WTC11 (cell line): ENCODE data around the gene KRT34. TPM values are rescaled to one million over a fixed set of nuclear protein-coding genes. Genes with fewer than 3 reads are reported as not detected.
"Not testable (repeated sequence)": the region's sequence is repeated elsewhere in the genome, so short reads cannot be mapped to it uniquely, and the experiment has no call there.

Experiments
- ATAC-seq: fragments of 200-7000 bp; cut with Tn5 transposase; 2 replicates; pipeline ENCODE4 v1.10.0; 2021; ENCODE audit warnings: mild to moderate bottlenecking, moderate library complexity
- Bru-seq: library from RNA; stranded (reverse); fragments of 400-500 nt; gene quantifications from one replicate; lab custom pipeline; 2021; lab: Mats Ljungman, UMichigan
- CTCF ChIA-PET: fragments of 300-600 bp; sonication (Branson Sonifier 250); formaldehyde crosslinking; loops from one replicate; lab custom pipeline; 2021; ENCODE audit warnings: antibody characterized with exemption; lab: Charles Lee
- POLR2A ChIA-PET: fragments of 350-600 bp; sonication (Branson Sonifier 250); formaldehyde crosslinking; loops from one replicate; lab custom pipeline; 2021; ENCODE audit warnings: antibody characterized with exemption; lab: Charles Lee
- DNase-seq: peaks from one replicate; pipeline ENCODE4 v3.0.0; 2021; ENCODE audit warnings: low spot score
- H3K27ac Mint-ChIP-seq: 2 replicates; pipeline ENCODE4 v1.8.0; 2021; ENCODE audit warnings: mixed read lengths
- H3K27me3 Mint-ChIP-seq: 2 replicates; pipeline ENCODE4 v1.8.0; 2021; ENCODE audit warnings: low read depth, mild to moderate bottlenecking, moderate library complexity, mixed read lengths
- H3K36me3 Mint-ChIP-seq: 2 replicates; pipeline ENCODE4 v1.8.0; 2021; ENCODE audit warnings: mixed read lengths
- H3K4me1 Mint-ChIP-seq: 2 replicates; pipeline ENCODE4 v1.8.0; 2022; ENCODE audit warnings: mixed read lengths
- H3K4me3 Mint-ChIP-seq: 2 replicates; pipeline ENCODE4 v1.8.0; 2021; ENCODE audit warnings: mild to moderate bottlenecking, moderate library complexity, mixed read lengths
- H3K9me3 Mint-ChIP-seq: 2 replicates; pipeline ENCODE4 v1.8.0; 2021; ENCODE audit warnings: mixed read lengths
- CBFB ChIP-seq: sonication (generic); formaldehyde crosslinking; IDR thresholded peaks from 2 replicates; pipeline ENCODE4 v1.8.1; 2022; ENCODE audit warnings: mild to moderate bottlenecking, low read depth, missing genetic modification reagents
- CREB1 ChIP-seq: sonication (generic); formaldehyde crosslinking; IDR thresholded peaks from 2 replicates; pipeline ENCODE4 v1.8.0; 2023; ENCODE audit warnings: mild to moderate bottlenecking, missing genetic modification reagents
- ELF4 ChIP-seq: sonication (generic); formaldehyde crosslinking; IDR thresholded peaks from 2 replicates; pipeline ENCODE4 v1.8.1; 2022; ENCODE audit warnings: low read depth, mild to moderate bottlenecking, moderate library complexity, missing genetic modification reagents
- IRF2 ChIP-seq: sonication (generic); formaldehyde crosslinking; IDR thresholded peaks from 2 replicates; pipeline ENCODE4 v1.8.0; 2022; ENCODE audit warnings: low read depth, missing genetic modification reagents, borderline replicate concordance
- MYBL2 ChIP-seq: sonication (generic); formaldehyde crosslinking; IDR thresholded peaks from 2 replicates; pipeline ENCODE4 v1.8.1; 2023; ENCODE audit warnings: mild to moderate bottlenecking, moderate library complexity, missing genetic modification reagents
- NR3C1 ChIP-seq: sonication (generic); formaldehyde crosslinking; conservative IDR thresholded peaks from 2 replicates; pipeline ENCODE4 v1.8.1; 2023; ENCODE audit warnings: low read depth, mild to moderate bottlenecking, missing genetic modification reagents
- TP53 ChIP-seq: sonication (generic); formaldehyde crosslinking; IDR thresholded peaks from 2 replicates; pipeline ENCODE4 v1.8.1; 2023; ENCODE audit warnings: mild to moderate bottlenecking, missing genetic modification reagents
- ZNF232 ChIP-seq: sonication (generic); formaldehyde crosslinking; IDR thresholded peaks from 2 replicates; pipeline ENCODE4 v1.8.0; 2022; ENCODE audit warnings: mild to moderate bottlenecking, missing genetic modification reagents
- long read RNA-seq, 3 experiments: library from RNA in 1 of 3; library from capped mRNA in 1 of 3; library from polyadenylated mRNA in 1 of 3; unstranded in 2 of 3; stranded (forward) in 1 of 3; transcript quantifications; one replicate each; pipeline ENCODE4 v2.0.0, GENCODE V29; 2021
- total RNA-seq: library from RNA; stranded (reverse); gene quantifications from 3 replicates; pipeline ENCODE4 v1.2.3, GENCODE V29; 2021
- TF ChIP-seq, protein P1 (sequence below): sonication (generic); formaldehyde crosslinking; IDR thresholded peaks from 2 replicates; pipeline ENCODE4 v1.8.1; 2023; ENCODE audit warnings: mild to moderate bottlenecking, missing genetic modification reagents
- TF ChIP-seq, protein P2 (sequence below): sonication (generic); formaldehyde crosslinking; IDR thresholded peaks from 2 replicates; pipeline ENCODE4 v1.8.1; 2023; ENCODE audit warnings: mild to moderate bottlenecking, missing genetic modification reagents, moderate library complexity
- TF ChIP-seq, protein P3 (sequence below): fragments of 200-600 bp; IDR thresholded peaks from 2 replicates; pipeline ENCODE4 v1.8.0; 2022; ENCODE audit warnings: antibody characterized with exemption
- TF ChIP-seq, protein P4 (sequence below): fragments of 250-450 bp; sonication (Bioruptor Pico); IDR thresholded peaks from 2 replicates; pipeline ENCODE4 v1.9.0; 2021; ENCODE audit warnings: mild to moderate bottlenecking
- TF ChIP-seq, protein P5 (sequence below): sonication (generic); formaldehyde crosslinking; IDR thresholded peaks from 2 replicates; pipeline ENCODE4 v1.8.1; 2022; ENCODE audit warnings: low read depth, mild to moderate bottlenecking, moderate library complexity, missing genetic modification reagents, borderline replicate concordance
- TF ChIP-seq, protein P6 (sequence below): sonication (generic); formaldehyde crosslinking; IDR thresholded peaks from 2 replicates; pipeline ENCODE4 v1.8.0; 2023; ENCODE audit warnings: missing genetic modification reagents, mild to moderate bottlenecking, borderline replicate concordance
- TF ChIP-seq, protein P7 (sequence below): sonication (generic); formaldehyde crosslinking; IDR thresholded peaks from 2 replicates; pipeline ENCODE4 v1.8.0; 2023; ENCODE audit warnings: mild to moderate bottlenecking, missing genetic modification reagents

KRT34 gene
- total RNA-seq (not detected in 3 replicates), Bru-seq, nascent RNA (not detected)
- long read RNA-seq, experiment 1 = 0 reads
- long read RNA-seq, experiment 2 = 0 reads
- long read RNA-seq, experiment 3 = 0 reads

DNA sequence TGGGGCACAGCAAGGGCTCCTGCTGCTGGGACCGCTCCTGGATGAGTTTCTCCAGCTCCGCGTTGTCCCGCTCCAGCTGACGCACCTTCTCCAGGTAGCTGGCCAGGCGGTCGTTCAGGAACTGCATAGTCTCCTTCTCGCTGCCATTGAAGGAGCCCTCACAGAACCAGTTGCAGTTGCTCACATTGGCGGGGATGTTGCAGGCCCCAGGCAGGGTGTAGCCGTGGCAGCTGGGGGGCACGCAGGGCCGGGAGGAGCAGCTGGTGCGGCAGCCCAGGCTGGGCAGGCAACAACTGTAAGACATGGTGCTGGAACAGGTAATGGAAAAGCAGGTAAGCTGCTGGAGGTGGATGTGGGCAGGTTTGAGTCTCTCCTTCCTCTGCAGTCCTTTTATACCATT is at the start of gene KRT34:
KRT34 (minus strand) TSS at position 364 of the 400 bp plus-strand sequence; CDS start at position 304, 60 bp downstream.
- POLR2A ChIA-PET, H3K4me3 Mint-ChIP-seq, DNase-seq, H3K36me3 Mint-ChIP-seq, H3K27ac Mint-ChIP-seq, ATAC-seq, H3K27me3 Mint-ChIP-seq: not testable (repeated sequence)
- Mint-ChIP-seq H3K4me1 (peaks cover 11% of the 10 kb centered on the region), H3K9me3 (peaks cover 24% of the 10 kb centered on the region)
- CTCF ChIA-PET = interaction anchor here (1.4 kb wide), 1 partner anchor 167 kb away, joined by 5 read pairs; no protein-coding TSS in a partner anchor

DNA sequence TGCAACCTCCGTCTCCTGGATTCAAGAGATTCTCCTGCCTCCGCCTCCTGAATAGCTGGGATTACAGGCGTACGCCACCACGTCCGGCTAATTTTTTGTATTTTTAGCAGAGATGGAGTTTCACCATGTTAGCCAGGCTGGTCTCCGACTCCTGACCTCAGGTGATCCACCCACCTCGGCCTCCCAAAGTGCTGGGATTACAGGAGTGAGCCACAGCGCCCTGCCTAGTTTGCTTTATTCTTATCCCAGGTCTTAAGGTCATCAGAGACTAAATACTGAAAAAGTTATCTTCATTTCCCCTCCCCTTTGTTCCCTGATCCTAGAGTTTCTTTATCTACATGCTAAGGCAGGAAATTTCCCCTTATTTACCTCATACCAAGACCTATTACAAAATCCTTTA is 48.3 kb upstream of the KRT34 start:
- H3K27me3 Mint-ChIP-seq, H3K27ac Mint-ChIP-seq, DNase-seq, ATAC-seq, H3K9me3 Mint-ChIP-seq, H3K4me1 Mint-ChIP-seq, H3K36me3 Mint-ChIP-seq, H3K4me3 Mint-ChIP-seq, POLR2A ChIA-PET: not testable (repeated sequence)
- CTCF ChIA-PET = interaction anchor here (1.6 to 2.5 kb wide), 2 partner anchors 13 to 119 kb away, joined by 5 to 16 read pairs; no protein-coding TSS in a partner anchor

DNA sequence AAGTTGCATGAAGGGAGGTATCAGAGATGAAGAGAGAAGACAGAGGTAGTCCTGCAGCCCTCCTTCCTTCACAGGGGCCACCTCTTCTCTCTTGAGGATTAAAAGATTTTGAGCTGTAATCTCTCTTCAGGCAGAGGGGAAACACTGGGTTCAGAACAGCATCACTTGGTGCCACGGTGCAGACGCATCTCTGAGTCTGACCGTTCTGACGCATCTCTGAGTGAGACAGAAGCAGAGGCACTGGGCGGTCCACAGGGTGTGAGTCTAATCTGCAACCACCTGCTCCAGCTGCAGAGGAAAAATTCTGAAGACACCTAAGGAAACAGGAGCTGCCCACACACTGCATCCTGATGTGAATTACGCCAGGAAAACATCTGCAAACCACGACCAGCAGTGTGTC is 47.6 kb upstream of the KRT34 start:
- ChIA-PET CTCF (interaction anchor here (1.6 to 2.5 kb wide), 2 partner anchors 12 to 119 kb away, joined by 5 to 16 read pairs; no protein-coding TSS in a partner anchor), POLR2A (no interaction called here)
- H3K9me3 Mint-ChIP-seq = no peaks in the 10 kb centered on the region
- TF ChIP-seq TP53 (CRISPR knock-in tag) = no peak
- TF ChIP-seq NR3C1 = no peak
- TF ChIP-seq, protein P1, sequence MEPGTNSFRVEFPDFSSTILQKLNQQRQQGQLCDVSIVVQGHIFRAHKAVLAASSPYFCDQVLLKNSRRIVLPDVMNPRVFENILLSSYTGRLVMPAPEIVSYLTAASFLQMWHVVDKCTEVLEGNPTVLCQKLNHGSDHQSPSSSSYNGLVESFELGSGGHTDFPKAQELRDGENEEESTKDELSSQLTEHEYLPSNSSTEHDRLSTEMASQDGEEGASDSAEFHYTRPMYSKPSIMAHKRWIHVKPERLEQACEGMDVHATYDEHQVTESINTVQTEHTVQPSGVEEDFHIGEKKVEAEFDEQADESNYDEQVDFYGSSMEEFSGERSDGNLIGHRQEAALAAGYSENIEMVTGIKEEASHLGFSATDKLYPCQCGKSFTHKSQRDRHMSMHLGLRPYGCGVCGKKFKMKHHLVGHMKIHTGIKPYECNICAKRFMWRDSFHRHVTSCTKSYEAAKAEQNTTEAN (CRISPR knock-in tag) = no peak
- TF ChIP-seq, protein P2, sequence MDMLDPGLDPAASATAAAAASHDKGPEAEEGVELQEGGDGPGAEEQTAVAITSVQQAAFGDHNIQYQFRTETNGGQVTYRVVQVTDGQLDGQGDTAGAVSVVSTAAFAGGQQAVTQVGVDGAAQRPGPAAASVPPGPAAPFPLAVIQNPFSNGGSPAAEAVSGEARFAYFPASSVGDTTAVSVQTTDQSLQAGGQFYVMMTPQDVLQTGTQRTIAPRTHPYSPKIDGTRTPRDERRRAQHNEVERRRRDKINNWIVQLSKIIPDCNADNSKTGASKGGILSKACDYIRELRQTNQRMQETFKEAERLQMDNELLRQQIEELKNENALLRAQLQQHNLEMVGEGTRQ (CRISPR knock-in tag) = no peak
- TF ChIP-seq, protein P3, sequence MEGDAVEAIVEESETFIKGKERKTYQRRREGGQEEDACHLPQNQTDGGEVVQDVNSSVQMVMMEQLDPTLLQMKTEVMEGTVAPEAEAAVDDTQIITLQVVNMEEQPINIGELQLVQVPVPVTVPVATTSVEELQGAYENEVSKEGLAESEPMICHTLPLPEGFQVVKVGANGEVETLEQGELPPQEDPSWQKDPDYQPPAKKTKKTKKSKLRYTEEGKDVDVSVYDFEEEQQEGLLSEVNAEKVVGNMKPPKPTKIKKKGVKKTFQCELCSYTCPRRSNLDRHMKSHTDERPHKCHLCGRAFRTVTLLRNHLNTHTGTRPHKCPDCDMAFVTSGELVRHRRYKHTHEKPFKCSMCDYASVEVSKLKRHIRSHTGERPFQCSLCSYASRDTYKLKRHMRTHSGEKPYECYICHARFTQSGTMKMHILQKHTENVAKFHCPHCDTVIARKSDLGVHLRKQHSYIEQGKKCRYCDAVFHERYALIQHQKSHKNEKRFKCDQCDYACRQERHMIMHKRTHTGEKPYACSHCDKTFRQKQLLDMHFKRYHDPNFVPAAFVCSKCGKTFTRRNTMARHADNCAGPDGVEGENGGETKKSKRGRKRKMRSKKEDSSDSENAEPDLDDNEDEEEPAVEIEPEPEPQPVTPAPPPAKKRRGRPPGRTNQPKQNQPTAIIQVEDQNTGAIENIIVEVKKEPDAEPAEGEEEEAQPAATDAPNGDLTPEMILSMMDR = no peak
- TF ChIP-seq, protein P4, sequence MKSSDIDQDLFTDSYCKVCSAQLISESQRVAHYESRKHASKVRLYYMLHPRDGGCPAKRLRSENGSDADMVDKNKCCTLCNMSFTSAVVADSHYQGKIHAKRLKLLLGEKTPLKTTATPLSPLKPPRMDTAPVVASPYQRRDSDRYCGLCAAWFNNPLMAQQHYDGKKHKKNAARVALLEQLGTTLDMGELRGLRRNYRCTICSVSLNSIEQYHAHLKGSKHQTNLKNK (CRISPR knock-in tag) = no peak
- TF ChIP-seq CBFB (CRISPR knock-in tag) = no peak
- no peak for TF ChIP-seq IRF2 (CRISPR knock-in tag)
- no peak for TF ChIP-seq ELF4
- TF ChIP-seq, protein P5, sequence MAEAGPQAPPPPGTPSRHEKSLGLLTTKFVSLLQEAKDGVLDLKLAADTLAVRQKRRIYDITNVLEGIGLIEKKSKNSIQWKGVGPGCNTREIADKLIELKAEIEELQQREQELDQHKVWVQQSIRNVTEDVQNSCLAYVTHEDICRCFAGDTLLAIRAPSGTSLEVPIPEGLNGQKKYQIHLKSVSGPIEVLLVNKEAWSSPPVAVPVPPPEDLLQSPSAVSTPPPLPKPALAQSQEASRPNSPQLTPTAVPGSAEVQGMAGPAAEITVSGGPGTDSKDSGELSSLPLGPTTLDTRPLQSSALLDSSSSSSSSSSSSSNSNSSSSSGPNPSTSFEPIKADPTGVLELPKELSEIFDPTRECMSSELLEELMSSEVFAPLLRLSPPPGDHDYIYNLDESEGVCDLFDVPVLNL = no peak
- TF ChIP-seq MYBL2 (CRISPR knock-in tag) = no peak
- TF ChIP-seq CREB1 (CRISPR knock-in tag) = no peak
- TF ChIP-seq ZNF232 = no peak
- TF ChIP-seq, protein P6, sequence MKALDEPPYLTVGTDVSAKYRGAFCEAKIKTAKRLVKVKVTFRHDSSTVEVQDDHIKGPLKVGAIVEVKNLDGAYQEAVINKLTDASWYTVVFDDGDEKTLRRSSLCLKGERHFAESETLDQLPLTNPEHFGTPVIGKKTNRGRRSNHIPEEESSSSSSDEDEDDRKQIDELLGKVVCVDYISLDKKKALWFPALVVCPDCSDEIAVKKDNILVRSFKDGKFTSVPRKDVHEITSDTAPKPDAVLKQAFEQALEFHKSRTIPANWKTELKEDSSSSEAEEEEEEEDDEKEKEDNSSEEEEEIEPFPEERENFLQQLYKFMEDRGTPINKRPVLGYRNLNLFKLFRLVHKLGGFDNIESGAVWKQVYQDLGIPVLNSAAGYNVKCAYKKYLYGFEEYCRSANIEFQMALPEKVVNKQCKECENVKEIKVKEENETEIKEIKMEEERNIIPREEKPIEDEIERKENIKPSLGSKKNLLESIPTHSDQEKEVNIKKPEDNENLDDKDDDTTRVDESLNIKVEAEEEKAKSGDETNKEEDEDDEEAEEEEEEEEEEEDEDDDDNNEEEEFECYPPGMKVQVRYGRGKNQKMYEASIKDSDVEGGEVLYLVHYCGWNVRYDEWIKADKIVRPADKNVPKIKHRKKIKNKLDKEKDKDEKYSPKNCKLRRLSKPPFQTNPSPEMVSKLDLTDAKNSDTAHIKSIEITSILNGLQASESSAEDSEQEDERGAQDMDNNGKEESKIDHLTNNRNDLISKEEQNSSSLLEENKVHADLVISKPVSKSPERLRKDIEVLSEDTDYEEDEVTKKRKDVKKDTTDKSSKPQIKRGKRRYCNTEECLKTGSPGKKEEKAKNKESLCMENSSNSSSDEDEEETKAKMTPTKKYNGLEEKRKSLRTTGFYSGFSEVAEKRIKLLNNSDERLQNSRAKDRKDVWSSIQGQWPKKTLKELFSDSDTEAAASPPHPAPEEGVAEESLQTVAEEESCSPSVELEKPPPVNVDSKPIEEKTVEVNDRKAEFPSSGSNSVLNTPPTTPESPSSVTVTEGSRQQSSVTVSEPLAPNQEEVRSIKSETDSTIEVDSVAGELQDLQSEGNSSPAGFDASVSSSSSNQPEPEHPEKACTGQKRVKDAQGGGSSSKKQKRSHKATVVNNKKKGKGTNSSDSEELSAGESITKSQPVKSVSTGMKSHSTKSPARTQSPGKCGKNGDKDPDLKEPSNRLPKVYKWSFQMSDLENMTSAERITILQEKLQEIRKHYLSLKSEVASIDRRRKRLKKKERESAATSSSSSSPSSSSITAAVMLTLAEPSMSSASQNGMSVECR (CRISPR knock-in tag) = no peak
- TF ChIP-seq, protein P7, sequence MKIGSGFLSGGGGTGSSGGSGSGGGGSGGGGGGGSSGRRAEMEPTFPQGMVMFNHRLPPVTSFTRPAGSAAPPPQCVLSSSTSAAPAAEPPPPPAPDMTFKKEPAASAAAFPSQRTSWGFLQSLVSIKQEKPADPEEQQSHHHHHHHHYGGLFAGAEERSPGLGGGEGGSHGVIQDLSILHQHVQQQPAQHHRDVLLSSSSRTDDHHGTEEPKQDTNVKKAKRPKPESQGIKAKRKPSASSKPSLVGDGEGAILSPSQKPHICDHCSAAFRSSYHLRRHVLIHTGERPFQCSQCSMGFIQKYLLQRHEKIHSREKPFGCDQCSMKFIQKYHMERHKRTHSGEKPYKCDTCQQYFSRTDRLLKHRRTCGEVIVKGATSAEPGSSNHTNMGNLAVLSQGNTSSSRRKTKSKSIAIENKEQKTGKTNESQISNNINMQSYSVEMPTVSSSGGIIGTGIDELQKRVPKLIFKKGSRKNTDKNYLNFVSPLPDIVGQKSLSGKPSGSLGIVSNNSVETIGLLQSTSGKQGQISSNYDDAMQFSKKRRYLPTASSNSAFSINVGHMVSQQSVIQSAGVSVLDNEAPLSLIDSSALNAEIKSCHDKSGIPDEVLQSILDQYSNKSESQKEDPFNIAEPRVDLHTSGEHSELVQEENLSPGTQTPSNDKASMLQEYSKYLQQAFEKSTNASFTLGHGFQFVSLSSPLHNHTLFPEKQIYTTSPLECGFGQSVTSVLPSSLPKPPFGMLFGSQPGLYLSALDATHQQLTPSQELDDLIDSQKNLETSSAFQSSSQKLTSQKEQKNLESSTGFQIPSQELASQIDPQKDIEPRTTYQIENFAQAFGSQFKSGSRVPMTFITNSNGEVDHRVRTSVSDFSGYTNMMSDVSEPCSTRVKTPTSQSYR (CRISPR knock-in tag) = no peak

More for the DNA sequence above, 47.6 kb upstream of the KRT34 start:
- H3K36me3 Mint-ChIP-seq = no peaks in the 10 kb centered on the region
- DNase-seq (no peak), ATAC-seq (no peak)
- no peaks in the 10 kb centered on the region; the same call in 1 of the 2 replicates for H3K27me3 Mint-ChIP-seq
- peaks cover 7% of the 10 kb centered on the region for H3K4me1 Mint-ChIP-seq
- no peak overlapping the region for H3K4me3 Mint-ChIP-seq
- H3K27ac Mint-ChIP-seq = no peak overlapping the region
